Suppressor macrophage treated with lipopolysaccharide for 4 hours (primary cell): ENCODE data around the gene DGKQ.

ENCODE experiments used
- DNase-seq: peaks from one replicate; pipeline ENCODE4 v3.0.0-alpha.2; 2020

The DGKQ gene

DNA sequence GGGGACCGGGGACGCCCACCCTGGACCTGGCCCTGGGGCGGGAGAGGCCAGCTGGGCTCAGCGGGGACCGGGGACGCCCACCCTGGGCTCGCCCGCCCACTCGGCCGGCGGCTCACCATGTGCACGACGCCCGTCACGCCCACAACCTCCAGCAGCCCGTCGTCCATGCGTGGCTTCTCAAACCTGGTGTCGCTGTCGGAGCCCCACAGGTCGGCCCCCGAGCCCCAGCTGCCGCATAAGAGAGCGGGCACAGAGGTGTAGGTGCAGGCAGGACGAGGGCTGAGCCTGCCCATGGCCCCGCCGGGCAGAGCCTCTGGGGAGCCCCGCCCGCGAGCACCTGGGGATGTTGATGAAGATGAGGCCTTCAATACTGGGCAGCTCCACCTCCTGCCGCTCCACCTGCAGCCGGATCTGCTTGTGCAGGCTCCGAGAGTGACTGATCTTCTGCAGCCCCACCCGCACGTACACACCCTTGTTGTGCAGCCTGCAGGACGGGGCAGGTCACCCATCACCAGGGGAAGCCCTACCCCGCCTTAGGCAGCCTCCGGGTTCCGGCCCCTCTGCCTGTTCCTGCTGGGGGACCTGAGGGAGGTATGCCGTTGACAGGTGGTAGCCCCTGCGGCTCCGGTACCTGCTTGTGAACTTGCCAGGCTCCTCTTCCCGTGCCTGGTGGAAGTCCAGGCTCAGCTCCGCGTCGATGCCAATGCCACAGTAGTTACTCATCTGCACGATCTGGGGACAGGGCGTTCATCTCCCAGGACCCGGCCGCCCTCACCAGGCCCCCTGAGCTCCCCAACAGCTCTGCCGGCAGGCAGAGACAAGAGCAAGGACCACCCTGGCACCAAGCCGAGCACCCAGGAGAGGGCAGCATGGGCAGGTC is 11.8 kb downstream of the DGKQ start:
- no peak for DNase-seq

DNA sequence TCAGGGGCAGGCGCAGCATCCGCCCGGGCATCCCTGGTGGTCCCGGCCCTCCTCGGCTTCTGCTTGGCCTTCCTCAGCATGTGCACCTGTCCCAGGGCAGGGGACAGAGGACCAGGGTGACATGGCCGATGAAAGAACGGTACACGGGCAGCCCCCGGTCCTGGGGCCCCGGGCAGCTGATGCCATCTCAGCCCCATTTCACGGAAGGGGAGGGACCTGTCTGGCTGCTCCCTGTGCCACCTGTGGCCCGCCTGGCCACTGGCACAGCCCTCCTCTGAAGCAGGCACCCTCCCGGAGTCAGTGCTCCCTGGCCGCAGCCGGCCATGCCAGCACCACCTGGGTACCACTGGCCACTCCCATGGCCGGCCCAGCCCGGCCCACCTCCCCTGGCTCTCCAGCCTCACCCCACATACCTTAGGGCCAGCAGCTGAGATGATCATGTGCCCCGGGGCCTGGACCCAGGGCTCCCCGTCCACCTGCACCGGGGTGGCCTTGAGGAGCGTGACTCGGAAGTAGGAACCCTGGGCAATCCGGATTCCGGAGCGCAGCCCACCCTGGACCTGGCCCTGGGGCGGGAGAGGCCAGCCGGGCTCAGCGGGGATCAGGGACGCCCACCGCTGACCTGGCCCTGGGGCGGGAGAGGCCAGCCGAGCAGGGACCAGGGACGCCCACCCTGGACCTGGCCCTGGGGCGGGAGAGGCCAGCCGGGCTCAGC is 12.6 kb downstream of the DGKQ start:
- DNase-seq, result no peak

DNA sequence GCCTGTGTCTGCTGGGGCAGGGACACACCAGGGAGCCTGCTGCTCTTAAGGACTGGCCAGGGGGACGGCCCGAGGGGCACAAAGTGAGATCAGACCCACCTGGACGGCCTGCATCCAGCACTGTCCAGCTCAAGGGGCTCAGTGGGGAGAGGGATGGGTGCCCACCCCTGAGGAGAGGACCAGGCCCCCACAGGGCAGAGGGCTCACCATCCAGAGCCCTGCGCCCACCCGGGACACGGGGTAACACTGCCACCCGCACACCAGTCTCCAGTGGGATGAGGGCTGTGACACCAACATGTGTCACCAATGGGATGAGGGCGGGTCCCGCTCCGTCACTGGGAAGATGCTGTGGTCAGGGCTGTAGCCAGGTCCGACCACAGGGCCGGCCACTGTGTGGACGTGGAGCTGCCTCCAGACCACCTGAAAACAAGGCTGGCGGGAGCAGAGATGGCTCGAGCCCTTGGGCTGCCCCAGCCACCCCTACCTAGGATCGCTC is 13.2 kb downstream of the DGKQ start:
- no peak for DNase-seq

- DNase-seq, result no peak
Measured at GRCh38 chr4:959338-960139, 13.8 kb downstream of the DGKQ start.

GRCh38 chr4:958696-959337 is 14.6 kb downstream of the DGKQ start:
- no peak for DNase-seq

DNA sequence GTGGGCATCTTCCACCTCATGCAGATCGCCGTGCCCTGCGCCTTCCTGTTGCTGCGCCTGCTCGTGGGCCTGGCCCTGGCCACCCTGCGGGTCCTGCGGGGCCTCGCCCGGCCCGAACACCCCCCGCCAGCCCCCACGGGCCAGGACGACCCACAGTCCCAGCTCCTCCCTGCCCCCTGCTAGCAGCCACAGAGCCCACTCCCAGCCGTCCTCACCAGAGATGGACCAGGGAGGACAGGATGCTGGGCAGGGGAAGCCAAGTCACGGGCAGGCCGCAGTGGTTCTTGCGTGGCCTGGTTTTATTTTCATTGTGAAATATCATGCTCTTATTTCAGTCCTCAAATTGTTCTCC is 15.1 kb downstream of the DGKQ start:
- DNase-seq, result no peak

DNA sequence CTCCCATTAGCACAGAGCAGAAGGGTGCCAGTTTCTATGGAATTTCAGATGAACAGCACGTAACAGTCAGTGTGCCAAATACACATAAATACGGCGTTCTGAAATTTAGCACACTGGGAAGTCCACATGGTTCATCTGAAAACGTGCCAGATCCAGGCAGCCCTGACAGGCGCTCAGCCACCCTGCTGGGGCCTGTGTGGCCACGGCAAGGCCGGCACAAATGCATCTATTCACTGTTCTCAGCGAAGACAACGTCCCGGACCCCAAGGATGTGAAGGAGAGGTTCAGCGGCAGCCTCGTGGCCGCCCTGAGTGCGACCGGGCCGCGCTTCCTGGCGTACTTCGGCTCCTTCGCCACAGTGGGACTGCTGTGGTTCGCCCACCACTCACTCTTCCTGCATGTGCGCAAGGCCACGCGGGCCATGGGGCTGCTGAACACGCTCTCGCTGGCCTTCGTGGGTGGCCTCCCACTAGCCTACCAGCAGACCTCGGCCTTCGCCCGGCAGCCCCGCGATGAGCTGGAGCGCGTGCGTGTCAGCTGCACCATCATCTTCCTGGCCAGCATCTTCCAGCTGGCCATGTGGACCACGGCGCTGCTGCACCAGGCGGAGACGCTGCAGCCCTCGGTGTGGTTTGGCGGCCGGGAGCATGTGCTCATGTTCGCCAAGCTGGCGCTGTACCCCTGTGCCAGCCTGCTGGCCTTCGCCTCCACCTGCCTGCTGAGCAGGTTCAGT is 15.6 kb downstream of the DGKQ start:
- DNase-seq, result no peak

GRCh38 chr4:957231-957580 is 16.2 kb downstream of the DGKQ start:
- DNase-seq, result no peak

GRCh38 chr4:956531-957230 is 16.7 kb downstream of the DGKQ start:
- DNase-seq, result no peak

- no peak for DNase-seq
Measured at GRCh38 chr4:955931-956381, 17.4 kb downstream of the DGKQ start.

DNA sequence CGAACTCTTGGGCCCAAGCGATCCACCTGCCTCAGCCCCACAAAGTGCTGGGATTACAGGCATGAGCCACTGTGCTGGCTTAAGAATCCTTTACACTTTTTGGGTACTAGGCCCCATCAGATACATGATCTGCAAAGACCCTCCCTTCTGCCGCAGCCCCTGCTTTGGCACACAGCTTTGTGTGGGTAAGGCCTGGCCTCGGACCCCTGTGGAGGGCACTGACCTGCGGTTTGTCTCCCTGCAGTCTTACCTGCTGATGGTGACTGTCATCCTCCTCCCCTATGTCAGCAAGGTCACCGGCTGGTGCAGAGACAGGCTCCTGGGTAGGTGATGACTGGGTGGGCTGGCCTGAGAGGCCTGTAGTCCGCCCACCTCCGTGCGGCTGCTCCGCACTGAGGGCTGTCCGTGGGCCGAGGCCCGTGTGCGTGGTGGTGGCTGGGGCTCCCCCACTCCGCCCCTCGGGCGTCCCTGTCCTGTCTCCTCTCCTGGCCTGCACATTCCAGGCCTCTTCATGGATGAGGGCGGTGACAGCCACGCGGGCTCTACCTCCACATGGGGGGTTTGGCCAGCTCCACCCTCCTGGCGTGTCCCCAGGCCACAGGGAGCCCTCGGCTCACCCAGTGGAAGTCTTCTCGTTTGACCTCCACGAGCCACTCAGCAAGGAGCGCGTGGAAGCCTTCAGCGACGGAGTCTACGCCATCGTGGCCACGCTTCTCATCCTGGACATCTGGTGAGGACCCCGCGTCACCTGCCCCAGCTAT is 18.0 kb downstream of the DGKQ start:
- DNase-seq, result no peak

DNA sequence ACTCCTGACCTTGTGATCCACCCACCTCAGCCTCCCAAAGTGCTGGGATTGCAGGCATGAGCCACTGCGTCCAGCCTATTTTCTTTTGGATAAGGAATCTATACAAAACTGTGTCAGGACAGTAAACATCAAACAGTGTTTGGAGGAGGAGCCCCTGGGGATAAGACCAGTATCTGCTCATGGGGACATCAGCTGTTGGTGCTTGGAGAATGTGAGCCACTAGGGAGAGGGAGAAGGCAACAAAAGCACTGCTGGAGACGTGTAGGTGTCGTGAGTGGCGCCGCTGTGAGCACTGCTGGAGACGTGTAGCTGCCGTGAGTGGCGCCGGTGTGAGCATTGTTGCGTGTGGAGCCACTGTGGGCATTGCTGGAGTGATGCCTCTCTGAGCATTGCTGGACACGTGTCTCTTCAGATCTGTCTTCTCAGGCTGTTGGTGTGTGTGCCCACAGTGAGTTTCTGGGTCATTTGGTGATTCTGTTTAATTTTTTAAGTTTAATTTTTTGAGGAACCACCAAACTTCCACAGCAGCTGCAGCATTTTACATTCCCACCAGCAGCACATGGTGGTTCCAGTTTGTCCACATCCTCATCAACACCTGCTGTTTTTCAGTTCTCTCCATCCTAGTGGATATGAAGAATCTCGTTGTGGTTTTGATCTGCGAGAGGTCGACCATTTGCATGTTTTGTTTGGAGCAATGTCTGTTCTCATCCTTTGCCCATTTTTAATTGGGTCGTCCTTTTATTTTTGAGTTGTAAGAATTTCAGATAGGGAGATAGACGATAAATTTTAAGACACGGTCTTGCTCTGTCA is 19.0 kb downstream of the DGKQ start:
- DNase-seq, result no peak

DNA sequence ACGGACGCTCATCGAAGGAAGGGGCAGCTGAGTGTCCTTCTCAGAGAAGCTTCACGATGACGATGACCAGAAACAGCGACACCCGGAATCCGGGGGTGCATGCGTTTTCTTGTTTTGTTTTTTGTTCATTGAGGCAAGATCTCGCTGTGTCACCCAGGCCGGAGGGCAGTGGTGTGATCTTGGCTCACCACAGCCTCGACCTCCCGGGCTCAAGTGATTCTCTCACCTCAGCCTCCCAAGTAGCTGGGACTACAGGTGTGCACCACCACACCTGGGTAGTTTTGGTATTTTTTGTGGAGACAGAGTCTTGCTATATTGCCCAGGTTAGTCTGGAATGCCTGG is 19.8 kb downstream of the DGKQ start:
- DNase-seq, result no peak

DNA sequence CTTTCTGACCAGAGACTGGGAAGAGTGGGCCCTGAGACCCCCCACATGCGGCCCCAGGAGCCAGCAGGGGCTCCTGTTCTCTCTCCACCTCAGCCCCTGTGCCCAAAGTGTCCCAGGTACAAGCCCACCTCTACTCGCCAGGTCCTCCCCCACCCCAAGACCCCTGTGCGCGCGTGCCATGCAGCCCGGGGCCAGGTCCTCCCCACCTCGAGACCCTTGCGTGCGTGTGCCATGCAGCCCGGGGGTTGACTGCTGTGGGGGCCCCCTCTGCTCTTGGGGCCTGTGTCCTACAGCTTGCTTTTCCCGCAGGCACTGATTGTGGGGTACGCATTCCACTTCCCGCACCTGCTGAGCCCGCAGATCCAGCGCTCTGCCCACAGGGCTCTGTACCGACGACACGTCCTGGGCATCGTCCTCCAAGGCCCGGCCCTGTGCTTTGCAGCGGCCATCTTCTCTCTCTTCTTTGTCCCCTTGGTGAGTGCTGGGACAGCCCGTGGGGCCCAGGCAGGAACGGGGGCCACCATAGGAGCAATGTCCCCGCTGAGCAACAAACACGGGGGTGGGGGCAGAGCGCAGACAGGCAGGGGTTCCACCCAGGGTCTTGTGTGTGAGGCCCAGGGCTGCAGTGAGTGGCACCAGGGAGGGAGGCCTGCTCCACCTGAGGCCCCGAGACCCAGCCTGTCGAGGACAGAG is 20.3 kb downstream of the DGKQ start:
- DNase-seq, result no peak

DNA sequence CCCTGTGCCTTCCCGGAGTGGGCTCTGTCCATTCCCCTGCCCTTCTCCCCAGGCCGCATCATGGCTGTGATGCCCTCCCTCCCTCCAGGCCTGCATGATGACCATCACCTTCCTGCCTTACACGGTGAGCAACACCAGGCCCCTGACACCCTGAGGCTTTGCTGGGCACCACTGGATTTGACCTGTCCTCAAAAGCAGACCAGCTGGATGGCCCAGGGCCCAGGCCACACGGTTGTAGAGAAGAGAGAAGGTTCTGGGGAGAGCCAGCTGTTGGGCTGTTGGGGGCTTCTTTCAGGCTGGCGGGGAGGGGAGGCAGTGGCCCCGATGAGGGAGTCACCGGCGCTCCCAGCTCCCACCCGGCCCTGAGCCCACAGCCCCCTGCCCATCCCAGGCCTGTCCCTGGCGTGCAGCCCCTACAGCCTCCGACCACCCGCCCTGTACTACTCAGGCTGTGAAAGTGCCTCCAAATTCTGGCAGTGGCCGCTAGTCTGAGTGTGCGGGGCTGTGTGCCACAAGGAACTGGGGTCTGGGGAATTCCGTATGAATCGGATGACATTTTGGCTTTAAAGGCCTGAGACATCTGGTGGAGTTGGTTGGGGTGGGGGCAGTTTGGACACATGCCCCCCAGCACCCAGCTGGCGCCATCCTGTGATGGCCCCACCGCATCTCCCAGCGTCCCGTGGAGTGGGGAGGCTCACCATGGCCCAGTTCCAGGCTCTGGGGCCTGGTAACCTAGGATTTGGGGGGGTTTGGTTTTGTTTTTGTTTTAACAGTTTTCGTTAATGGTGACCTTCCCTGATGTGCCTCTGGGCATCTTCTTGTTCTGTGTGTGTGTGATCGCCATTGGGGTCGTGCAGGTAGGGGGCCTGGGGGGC is 21.5 kb downstream of the DGKQ start:
- no peak for DNase-seq

DNA sequence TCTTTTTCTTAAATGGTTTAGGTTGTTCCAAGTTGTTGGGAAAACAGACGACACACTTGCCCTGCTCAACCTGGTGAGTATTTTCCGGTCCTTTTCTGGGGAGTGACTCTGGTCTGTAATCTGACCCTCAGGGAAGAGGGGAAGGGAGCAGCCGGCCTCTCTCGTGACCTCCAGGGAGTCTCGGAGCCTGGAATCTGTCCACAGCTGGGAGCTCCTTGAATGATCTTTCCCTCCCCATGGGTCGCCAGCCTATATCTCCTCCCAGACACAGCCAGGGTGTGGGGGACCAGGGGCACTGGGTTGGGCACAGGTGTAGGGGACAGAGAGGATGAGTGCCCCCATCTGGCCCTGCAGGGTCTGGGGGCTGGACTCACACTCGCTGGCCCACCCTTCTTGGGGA is 22.2 kb downstream of the DGKQ start:
- no peak for DNase-seq

DNA sequence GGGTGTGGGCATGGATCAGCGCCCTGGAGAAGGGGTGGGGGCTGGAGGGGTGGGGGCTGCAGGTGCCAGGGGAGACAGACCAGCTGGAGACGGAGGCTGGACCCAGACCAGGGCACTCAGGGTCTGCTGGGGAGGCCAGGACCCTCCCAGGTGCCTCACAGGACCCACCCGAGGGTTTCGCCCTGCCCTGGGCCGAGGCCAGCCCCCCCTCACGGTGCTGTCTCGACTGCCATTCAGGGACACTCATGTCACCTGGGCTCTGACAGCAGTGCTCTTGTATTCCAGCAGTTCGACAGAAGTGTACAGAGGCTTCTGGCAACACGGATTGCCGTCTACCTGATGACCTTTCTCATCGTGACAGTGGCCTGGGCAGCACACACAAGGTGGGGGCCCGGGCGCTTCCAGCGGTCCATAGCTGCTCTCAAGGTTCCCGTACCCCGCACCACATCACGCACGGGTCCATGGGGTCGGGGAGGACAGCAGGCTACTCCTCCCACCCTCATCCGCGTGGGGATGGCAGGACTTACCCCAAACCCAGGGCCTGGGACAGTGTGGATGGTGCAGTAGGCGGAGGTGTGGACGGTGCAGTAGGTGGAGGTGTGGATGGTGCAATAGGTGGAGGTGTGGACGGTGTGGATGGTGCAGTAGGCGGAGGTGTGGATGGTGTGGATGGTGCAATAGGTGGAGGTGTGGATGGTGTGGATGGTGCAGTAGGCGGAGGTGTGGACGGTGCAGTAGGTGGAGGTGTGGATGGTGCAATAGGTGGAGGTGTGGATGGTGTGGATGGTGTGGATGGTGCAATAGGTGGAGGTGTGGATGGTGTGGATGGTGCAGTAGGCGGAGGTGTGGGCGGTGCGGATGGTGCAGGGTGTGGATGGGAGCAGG is 23.0 kb downstream of the DGKQ start:
- no peak for DNase-seq
